HFFc6 (cell line): ENCODE measurements around the gene BOLA2B. TPM values are rescaled to one million over a fixed set of nuclear protein-coding genes. Genes with fewer than 3 reads are reported as not detected.
"Not testable (repeated sequence)": the region's sequence is repeated elsewhere in the genome, so short reads cannot be mapped to it uniquely, and the experiment has no call there.

Experiments
- DNase-seq: peaks from one replicate; pipeline ENCODE4 v3.0.0-alpha.2; 2018
- H3K27ac Mint-ChIP-seq: 2 replicates; pipeline ENCODE4 v1.8.0; 2020; ENCODE audit warnings: mild to moderate bottlenecking, mixed read lengths
- H3K27me3 Mint-ChIP-seq: 2 replicates; pipeline ENCODE4 v1.8.0; 2021; ENCODE audit warnings: mild to moderate bottlenecking, moderate library complexity, mixed read lengths; ENCODE audit not compliant: insufficient read depth
- H3K36me3 Mint-ChIP-seq: 2 replicates; pipeline ENCODE4 v1.8.0; 2021; ENCODE audit warnings: low read depth, mixed read lengths
- H3K4me1 Mint-ChIP-seq: 2 replicates; pipeline ENCODE4 v1.8.0; 2020; ENCODE audit warnings: low read depth, mixed read lengths
- H3K4me3 Mint-ChIP-seq: 2 replicates; pipeline ENCODE4 v1.8.0; 2020; ENCODE audit warnings: mild to moderate bottlenecking, moderate library complexity, mixed read lengths
- H3K9me3 Mint-ChIP-seq: 2 replicates; pipeline ENCODE4 v1.8.0; 2020; ENCODE audit warnings: mild to moderate bottlenecking, mixed read lengths
- total RNA-seq, 6 experiments: library from RNA; stranded (reverse); fragmentation: NEBNext Ultra II Directional; extraction: Animal tissue kit (Norgen Biotek cat#: 25700); gene quantifications; 2 replicates in 1 of 6; 3 replicates in 5 of 6; pipeline ENCODE4 v1.2.3, GENCODE V29; 2021
- TF ChIP-seq, protein P1 (sequence below): fragments of 200-600 bp; sonication (generic); IDR thresholded peaks from 2 replicates; pipeline ENCODE4 v1.5.0; 2021; ENCODE audit warnings: antibody characterized with exemption, mild to moderate bottlenecking

The BOLA2B gene
- total RNA-seq, 6 experiments from 2014 or later: 113 to 142 (median 131) TPM

DNA sequence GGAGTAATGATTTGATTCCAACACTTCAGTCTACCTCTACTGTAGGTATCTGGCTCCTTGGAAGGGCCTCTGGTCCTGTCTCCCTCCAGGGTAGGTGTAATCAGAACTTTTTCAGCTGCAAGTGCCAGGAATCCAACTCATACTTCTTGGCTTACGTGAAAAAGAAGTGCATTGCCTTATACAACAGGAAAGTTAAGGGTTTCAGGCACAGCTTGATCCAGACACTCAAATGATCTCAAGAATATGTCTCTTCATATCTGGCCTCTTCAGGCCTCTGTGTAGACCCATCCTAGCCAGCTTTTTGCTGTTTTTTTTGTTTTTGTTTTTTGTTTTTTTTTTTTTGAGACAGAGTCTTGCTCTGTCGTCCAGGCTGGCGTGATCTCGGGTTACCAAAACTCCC is 14.3 kb downstream of the BOLA2B start:
- TF ChIP-seq, protein P1, sequence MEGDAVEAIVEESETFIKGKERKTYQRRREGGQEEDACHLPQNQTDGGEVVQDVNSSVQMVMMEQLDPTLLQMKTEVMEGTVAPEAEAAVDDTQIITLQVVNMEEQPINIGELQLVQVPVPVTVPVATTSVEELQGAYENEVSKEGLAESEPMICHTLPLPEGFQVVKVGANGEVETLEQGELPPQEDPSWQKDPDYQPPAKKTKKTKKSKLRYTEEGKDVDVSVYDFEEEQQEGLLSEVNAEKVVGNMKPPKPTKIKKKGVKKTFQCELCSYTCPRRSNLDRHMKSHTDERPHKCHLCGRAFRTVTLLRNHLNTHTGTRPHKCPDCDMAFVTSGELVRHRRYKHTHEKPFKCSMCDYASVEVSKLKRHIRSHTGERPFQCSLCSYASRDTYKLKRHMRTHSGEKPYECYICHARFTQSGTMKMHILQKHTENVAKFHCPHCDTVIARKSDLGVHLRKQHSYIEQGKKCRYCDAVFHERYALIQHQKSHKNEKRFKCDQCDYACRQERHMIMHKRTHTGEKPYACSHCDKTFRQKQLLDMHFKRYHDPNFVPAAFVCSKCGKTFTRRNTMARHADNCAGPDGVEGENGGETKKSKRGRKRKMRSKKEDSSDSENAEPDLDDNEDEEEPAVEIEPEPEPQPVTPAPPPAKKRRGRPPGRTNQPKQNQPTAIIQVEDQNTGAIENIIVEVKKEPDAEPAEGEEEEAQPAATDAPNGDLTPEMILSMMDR: no peak
- no peak overlapping the region for H3K4me3 Mint-ChIP-seq
- H3K4me1 Mint-ChIP-seq: no peaks in the 10 kb centered on the region

DNA sequence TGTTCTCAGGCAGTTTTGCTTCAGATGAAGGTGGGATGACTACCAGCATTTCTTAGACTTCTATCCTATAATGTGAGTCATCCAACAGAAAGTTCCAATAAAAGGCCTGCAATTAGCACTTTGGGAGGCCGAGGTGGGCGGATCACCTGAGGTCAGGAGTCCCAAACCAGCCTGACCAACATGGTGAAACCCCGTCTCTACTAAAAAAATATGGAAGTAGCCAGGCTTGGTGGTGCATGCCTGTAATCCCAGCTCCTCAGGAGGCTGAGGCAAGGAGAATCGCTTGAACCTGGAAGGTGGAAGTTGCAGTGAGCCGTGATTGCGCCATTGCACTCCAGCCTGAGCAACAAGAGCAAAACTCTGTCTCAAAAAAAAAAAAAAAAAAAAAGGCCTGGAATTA is 16.6 kb downstream of the BOLA2B start:
- DNase-seq, H3K36me3 Mint-ChIP-seq, H3K27ac Mint-ChIP-seq, H3K27me3 Mint-ChIP-seq, H3K4me1 Mint-ChIP-seq, H3K9me3 Mint-ChIP-seq, H3K4me3 Mint-ChIP-seq: not testable (repeated sequence)

More for the DNA sequence above, 14.3 kb downstream of the BOLA2B start:
- Mint-ChIP-seq H3K27ac (no peak overlapping the region), H3K27me3 (peaks cover 5% of the 10 kb centered on the region), H3K36me3 (no peaks in the 10 kb centered on the region), H3K9me3 (no peaks in the 10 kb centered on the region)
- no peak for DNase-seq

DNA sequence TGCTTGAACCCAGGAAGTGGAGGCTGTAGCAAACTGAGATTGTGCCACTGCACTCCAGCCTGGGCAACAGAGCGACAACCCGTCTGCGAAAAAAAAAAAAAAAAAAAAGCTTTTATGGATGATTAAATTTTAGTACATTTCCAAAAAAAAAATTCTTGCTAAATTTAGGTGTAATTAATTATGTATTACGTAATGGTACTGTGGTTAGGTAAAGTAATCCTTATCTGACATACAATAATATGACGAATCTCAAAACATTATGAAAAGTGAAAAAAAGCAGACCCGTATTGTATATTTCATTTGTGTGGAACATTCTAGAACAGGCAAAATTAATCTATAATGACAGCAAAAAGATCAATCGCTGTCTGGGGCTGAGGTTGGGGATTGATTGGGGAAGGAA is 20.4 kb downstream of the BOLA2B start:
- H3K9me3 Mint-ChIP-seq: no peaks in the 10 kb centered on the region
- TF ChIP-seq, protein P1: no peak
- H3K4me3 Mint-ChIP-seq: no peak overlapping the region
- no peak for DNase-seq
- H3K27me3 Mint-ChIP-seq: peaks cover 9% of the 10 kb centered on the region
- no peaks in the 10 kb centered on the region for H3K4me1 Mint-ChIP-seq
- no peak overlapping the region for H3K27ac Mint-ChIP-seq
- H3K36me3 Mint-ChIP-seq: no peaks in the 10 kb centered on the region

DNA sequence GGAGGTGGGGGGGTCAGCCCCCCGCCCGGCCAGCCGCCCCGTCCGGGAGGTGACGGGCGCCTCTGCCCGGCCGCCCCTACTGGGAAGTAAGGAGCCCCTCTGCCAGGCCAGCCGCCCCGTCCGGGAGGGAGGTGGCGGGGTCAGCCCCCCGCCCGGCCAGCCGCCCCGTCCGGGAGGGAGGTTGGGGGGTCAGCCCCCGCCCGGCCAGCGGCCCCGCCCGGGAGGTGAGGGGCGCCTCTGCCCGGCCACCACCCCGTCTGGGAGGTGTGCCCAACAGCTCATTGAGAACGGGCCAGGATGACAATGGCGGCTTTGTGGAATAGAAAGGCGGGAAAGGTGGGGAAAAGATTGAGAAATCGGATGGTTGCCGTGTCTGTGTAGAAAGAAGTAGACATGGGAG is 23.3 kb downstream of the BOLA2B start:
- not testable (repeated sequence) for H3K4me3 Mint-ChIP-seq, H3K9me3 Mint-ChIP-seq, H3K27ac Mint-ChIP-seq, H3K27me3 Mint-ChIP-seq, DNase-seq, H3K36me3 Mint-ChIP-seq, H3K4me1 Mint-ChIP-seq

DNA sequence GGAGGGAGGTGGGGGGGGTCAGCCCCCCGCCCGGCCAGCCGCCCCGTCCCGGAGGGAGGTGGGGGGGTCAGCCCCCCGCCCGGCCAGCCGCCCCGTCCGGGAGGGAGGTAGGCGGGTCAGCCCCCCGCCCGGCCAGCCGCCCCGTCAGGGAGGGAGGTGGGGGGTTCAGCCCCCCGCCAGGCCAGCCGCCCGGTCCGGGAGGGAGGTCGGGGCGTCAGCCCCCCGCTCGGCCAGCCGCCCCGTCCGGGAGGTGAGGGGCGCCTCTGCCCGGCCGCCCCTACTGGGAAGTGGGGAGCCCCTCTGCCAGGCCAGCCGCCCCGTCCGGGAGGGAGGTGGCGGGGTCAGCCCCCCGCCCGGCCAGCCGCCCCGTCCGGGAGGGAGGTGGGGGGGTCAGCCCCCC is 24.1 kb downstream of the BOLA2B start:
- not testable (repeated sequence) for DNase-seq, H3K4me1 Mint-ChIP-seq, H3K27me3 Mint-ChIP-seq, H3K36me3 Mint-ChIP-seq, H3K4me3 Mint-ChIP-seq, H3K27ac Mint-ChIP-seq, H3K9me3 Mint-ChIP-seq

DNA sequence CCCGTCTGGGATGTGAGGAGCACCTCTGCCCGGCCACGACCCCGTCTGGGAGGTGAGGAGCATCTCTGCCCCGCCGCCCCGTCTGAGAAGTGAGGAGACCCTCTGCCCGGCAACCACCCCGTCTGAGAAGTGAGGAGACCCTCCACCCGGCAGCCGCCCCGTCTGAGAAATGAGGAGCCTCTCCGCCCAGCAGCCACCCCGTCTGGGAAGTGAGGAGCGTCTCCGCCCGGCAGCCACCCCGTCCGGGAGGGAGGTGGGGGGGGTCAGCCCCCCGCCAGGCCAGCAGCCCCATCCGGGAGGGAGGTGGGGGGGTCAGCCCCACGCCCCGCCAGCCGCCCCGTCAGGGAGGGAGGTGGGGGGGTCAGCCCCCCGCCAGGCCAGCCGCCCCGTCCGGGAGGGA is 24.7 kb downstream of the BOLA2B start:
- H3K9me3 Mint-ChIP-seq, DNase-seq, H3K36me3 Mint-ChIP-seq, H3K4me3 Mint-ChIP-seq, H3K27me3 Mint-ChIP-seq, H3K4me1 Mint-ChIP-seq, H3K27ac Mint-ChIP-seq: not testable (repeated sequence)

DNA sequence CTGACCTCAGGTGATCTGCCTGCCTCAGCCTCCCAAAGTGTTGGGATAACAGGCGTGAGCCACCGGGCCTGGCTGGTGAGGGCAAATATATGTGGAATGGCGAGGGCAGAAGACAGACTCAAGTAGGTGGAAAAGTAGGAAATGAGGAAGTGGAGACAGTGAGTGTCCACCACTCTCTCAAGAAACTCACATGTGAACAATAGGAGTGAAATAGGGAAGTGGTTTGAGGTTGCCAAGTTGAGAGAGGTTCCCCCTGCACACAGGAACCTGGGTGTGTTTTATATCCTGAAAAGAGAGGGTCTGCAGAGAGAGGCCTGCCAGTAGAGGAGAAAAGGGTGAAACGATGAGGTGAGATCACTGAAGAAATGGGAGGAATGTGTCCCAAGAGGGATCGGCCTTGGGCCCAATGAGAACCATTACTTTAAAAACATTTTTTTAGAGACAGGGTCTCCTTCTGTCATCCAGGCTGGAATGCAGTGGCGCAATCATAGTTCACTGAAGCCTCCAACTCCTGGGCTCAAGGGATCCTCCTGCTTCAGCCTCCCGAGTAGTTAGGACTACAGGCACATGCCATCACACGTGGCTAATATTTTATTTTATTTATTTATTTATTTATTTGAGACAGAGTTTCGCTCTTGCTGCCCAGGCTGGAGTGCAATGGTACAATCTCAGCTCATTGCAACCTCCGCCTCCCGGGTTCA is 27.1 kb downstream of the BOLA2B start:
- no peaks in the 10 kb centered on the region for H3K4me1 Mint-ChIP-seq
- H3K9me3 Mint-ChIP-seq: no peaks in the 10 kb centered on the region
- no peaks in the 10 kb centered on the region for H3K36me3 Mint-ChIP-seq
- H3K27me3 Mint-ChIP-seq: peaks cover 4% of the 10 kb centered on the region; the same call in 1 of the 2 replicates
- H3K4me3 Mint-ChIP-seq: no peak overlapping the region
- TF ChIP-seq, protein P1: no peak
- H3K27ac Mint-ChIP-seq: no peak overlapping the region
- DNase-seq: no peak

DNA sequence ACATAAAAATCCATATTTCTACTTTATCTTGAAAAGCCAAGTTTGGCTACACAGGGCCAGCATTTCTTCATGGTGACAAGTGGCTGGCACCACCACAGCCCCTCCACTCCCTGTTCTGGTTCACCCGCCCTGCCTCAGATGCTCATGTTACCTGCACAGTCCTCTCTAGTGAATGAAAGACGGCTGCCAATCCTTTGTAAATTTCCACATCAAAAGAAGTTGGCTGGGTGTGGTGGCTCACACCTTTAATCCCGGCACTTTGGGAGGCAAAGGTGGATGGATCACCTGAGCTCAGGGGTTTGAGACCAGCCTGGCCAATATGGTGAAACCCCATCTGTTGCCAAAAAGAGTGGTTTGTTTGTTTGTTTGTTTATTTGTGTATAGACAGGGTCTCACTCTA is 29.9 kb downstream of the BOLA2B start:
- no peak overlapping the region for H3K4me3 Mint-ChIP-seq

More for the DNA sequence above, 29.9 kb downstream of the BOLA2B start:
- Mint-ChIP-seq H3K4me1 (no peaks in the 10 kb centered on the region), H3K36me3 (no peaks in the 10 kb centered on the region), H3K27me3 (peaks cover 4% of the 10 kb centered on the region; the same call in 1 of the 2 replicates), H3K27ac (no peak overlapping the region), H3K9me3 (no peaks in the 10 kb centered on the region)
- DNase-seq: no peak
- TF ChIP-seq, protein P1: no peak
